ENCODE results near the gene INPP5F.
"Not testable (repeated sequence)": the region's sequence is repeated elsewhere in the genome, so short reads cannot be mapped to it uniquely, and the experiment has no call there.

The INPP5F gene

DNA sequence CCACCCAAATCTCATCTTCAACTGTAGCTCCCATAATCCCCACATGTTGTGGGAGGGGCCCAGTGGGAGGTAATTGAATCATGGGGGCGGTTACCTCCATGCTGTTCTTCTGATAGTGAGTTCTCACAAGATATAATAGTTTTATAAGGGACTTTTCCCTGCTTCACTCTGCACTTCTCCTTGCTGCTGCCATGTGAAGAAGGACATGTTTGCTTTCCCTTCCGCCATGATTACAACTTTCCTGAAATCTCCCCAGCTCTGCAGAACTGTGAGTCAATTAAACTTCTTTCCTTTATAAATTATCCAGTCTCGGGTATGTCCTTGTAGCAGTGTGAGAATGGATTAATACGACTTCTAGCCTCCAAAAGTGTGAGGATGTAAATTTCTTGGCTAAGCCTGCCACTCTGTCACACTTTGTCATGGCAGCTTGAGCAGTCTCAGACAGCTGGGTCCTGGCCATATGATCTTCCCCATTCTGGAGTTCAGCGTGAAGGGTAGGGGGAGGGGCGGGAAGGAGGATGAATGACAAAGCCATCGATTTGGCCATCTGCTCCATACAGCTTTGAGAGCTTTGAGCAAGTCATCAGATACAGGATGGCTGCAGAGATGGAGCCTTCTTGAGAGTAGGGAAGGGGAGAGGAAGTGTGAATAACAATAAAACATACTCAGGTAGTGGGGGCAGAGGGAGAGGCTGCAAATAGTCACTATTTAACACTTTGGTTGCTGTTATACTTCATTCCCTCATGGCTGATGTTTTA is 19.1 kb upstream of the INPP5F start:
- no peaks in the 10 kb centered on the region; the same call in 1 of the 2 replicates for H3K36me3 ChIP-seq (ENCODE audit: insufficient read depth, low read length)
- H3K27me3 ChIP-seq (ENCODE audit: insufficient read depth, low read length): no peaks in the 10 kb centered on the region
- TF ChIP-seq EZH2 (IDR thresholded peaks at IDR 0.05; ENCODE audit: borderline replicate concordance, low read length): no peak
- TF ChIP-seq, protein P1, sequence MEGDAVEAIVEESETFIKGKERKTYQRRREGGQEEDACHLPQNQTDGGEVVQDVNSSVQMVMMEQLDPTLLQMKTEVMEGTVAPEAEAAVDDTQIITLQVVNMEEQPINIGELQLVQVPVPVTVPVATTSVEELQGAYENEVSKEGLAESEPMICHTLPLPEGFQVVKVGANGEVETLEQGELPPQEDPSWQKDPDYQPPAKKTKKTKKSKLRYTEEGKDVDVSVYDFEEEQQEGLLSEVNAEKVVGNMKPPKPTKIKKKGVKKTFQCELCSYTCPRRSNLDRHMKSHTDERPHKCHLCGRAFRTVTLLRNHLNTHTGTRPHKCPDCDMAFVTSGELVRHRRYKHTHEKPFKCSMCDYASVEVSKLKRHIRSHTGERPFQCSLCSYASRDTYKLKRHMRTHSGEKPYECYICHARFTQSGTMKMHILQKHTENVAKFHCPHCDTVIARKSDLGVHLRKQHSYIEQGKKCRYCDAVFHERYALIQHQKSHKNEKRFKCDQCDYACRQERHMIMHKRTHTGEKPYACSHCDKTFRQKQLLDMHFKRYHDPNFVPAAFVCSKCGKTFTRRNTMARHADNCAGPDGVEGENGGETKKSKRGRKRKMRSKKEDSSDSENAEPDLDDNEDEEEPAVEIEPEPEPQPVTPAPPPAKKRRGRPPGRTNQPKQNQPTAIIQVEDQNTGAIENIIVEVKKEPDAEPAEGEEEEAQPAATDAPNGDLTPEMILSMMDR (IDR thresholded peaks at IDR 0.05; ENCODE audit: low read length): no peak
- no peaks in the 10 kb centered on the region for H4K20me1 ChIP-seq (ENCODE audit: insufficient read depth, low read length)
- peaks cover 5% of the 10 kb centered on the region for H3K9me3 ChIP-seq (ENCODE audit: low read length)
- H3K79me2 ChIP-seq (ENCODE audit: insufficient read depth, low read length): no peaks in the 10 kb centered on the region
- no peak overlapping the region for H3K27ac ChIP-seq (ENCODE audit: low read depth, low read length, poor library complexity, severe bottlenecking)
- no peaks in the 10 kb centered on the region for H3K9me2 ChIP-seq (ENCODE audit: low read depth, low read length)
- no peak overlapping the region for H3K9ac ChIP-seq (ENCODE audit: low read length)
- no peak overlapping the region for H3K4me2 ChIP-seq (ENCODE audit: low read length)
- no peak overlapping the region for H2AFZ ChIP-seq (ENCODE audit: low read length)
- H3K4me3 ChIP-seq (ENCODE audit: low read depth, low read length, poor library complexity, severe bottlenecking): no peak overlapping the region
- H3F3A ChIP-seq (ENCODE audit: insufficient read depth, low read length): no peaks in the 10 kb centered on the region
- H3K4me1 ChIP-seq (ENCODE audit: insufficient read depth, low read length, severe bottlenecking): peaks cover 54% of the 10 kb centered on the region

DNA sequence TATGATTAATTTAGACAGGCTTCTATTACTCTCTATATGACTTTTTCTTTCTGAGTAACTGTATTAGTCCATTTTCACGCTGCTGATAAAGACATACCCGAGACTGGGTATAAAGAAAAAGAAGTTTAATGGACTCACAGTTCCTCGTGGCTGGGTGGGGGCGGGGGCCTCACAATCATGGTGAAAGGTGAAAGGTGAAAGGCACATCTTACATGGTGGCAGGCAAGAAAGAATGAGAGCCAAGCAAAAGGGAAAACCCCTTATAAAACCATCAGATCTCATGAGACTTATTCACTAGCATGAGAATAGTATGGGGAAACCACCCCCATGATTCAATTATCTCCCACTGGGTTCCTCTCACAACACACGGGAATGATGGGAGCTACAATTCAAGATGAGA is 18.5 kb upstream of the INPP5F start:
- not testable (repeated sequence) for H3K9me2 ChIP-seq (ENCODE audit: low read depth, low read length); H3K9me3 ChIP-seq (ENCODE audit: low read length); H4K20me1 ChIP-seq (ENCODE audit: insufficient read depth, low read length); H3K4me3 ChIP-seq (ENCODE audit: low read depth, low read length, poor library complexity, severe bottlenecking); H3K27me3 ChIP-seq (ENCODE audit: insufficient read depth, low read length); H3K9ac ChIP-seq (ENCODE audit: low read length); H2AFZ ChIP-seq (ENCODE audit: low read length); H3K36me3 ChIP-seq (ENCODE audit: insufficient read depth, low read length); H3K4me2 ChIP-seq (ENCODE audit: low read length); H3K27ac ChIP-seq (ENCODE audit: low read depth, low read length, poor library complexity, severe bottlenecking); H3F3A ChIP-seq (ENCODE audit: insufficient read depth, low read length); H3K79me2 ChIP-seq (ENCODE audit: insufficient read depth, low read length)
- H3K4me1 ChIP-seq (ENCODE audit: insufficient read depth, low read length, severe bottlenecking): peaks cover 47% of the 10 kb centered on the region

DNA sequence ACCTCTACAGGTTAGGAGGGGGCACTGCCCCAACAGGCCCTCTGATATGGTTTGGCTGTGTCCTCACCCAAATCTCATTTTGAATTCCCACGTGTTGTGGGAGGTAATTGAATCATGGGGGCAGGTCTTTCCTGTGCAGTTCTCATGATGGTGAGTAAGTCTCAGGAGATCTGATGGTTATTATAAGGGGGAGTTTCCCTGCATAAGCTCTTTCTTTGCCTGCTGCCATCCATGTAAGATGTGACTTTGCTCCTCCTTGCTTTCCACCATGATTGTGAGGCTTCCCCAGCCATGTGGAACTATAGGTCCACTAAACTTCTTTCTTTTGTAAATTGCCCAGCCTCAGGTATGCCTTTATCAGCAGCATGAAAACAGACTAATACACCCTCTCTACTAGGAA is 14.9 kb upstream of the INPP5F start:
- not testable (repeated sequence) for H3K9ac ChIP-seq (ENCODE audit: low read length); H2AFZ ChIP-seq (ENCODE audit: low read length); H3K9me3 ChIP-seq (ENCODE audit: low read length); H3K4me2 ChIP-seq (ENCODE audit: low read length); H4K20me1 ChIP-seq (ENCODE audit: insufficient read depth, low read length); H3K4me3 ChIP-seq (ENCODE audit: low read depth, low read length, poor library complexity, severe bottlenecking); H3K36me3 ChIP-seq (ENCODE audit: insufficient read depth, low read length); H3K27ac ChIP-seq (ENCODE audit: low read depth, low read length, poor library complexity, severe bottlenecking); H3K27me3 ChIP-seq (ENCODE audit: insufficient read depth, low read length); H3K79me2 ChIP-seq (ENCODE audit: insufficient read depth, low read length); H3F3A ChIP-seq (ENCODE audit: insufficient read depth, low read length); H3K9me2 ChIP-seq (ENCODE audit: low read depth, low read length)
- H3K4me1 ChIP-seq (ENCODE audit: insufficient read depth, low read length, severe bottlenecking): peaks cover 19% of the 10 kb centered on the region

- H3K9me2 ChIP-seq (ENCODE audit: low read depth, low read length): no peaks in the 10 kb centered on the region
- no peak overlapping the region for H3K9ac ChIP-seq (ENCODE audit: low read length)
- H4K20me1 ChIP-seq (ENCODE audit: insufficient read depth, low read length): no peaks in the 10 kb centered on the region
- no peaks in the 10 kb centered on the region for H3K9me3 ChIP-seq (ENCODE audit: low read length)
- TF ChIP-seq EZH2 (IDR thresholded peaks at IDR 0.05; ENCODE audit: borderline replicate concordance, low read length): no peak
- TF ChIP-seq, protein P1 (IDR thresholded peaks at IDR 0.05; ENCODE audit: low read length): no peak
- peaks cover 25% of the 10 kb centered on the region for H3K4me1 ChIP-seq (ENCODE audit: insufficient read depth, low read length, severe bottlenecking)
- H3K4me3 ChIP-seq (ENCODE audit: low read depth, low read length, poor library complexity, severe bottlenecking): no peak overlapping the region
- H3K79me2 ChIP-seq (ENCODE audit: insufficient read depth, low read length): no peaks in the 10 kb centered on the region
- H3K36me3 ChIP-seq (ENCODE audit: insufficient read depth, low read length): no peaks in the 10 kb centered on the region
- no peak overlapping the region for H3K27ac ChIP-seq (ENCODE audit: low read depth, low read length, poor library complexity, severe bottlenecking)
- no peak overlapping the region for H2AFZ ChIP-seq (ENCODE audit: low read length)
- no peaks in the 10 kb centered on the region for H3F3A ChIP-seq (ENCODE audit: insufficient read depth, low read length)
- H3K27me3 ChIP-seq (ENCODE audit: insufficient read depth, low read length): no peaks in the 10 kb centered on the region
- no peak overlapping the region for H3K4me2 ChIP-seq (ENCODE audit: low read length)
Observed at GRCh38 chr10:119713744-119714483, 11.9 kb upstream of the INPP5F start.
